H1 (cell line): ENCODE results near the gene RXRA. TPM values are rescaled to one million over a fixed set of nuclear protein-coding genes. Genes with fewer than 3 reads are reported as not detected.

Experiments used
- EP300 ChIP-seq, 2 experiments: IDR thresholded peaks; 1 replicate in 1 of 2; 2 replicates in 1 of 2; pipeline ENCODE4 v1.6.1; 2011 to 2012; ENCODE audit warnings: low read depth in 2 of 2, low read length in 2 of 2, mild to moderate bottlenecking in 2 of 2, borderline replicate concordance in 1 of 2, inconsistent platforms in 1 of 2, moderate library complexity in 1 of 2
- NANOG ChIP-seq: IDR thresholded peaks from 2 replicates; pipeline ENCODE4 v1.6.1; 2011; ENCODE audit warnings: low read length, low read depth, mild to moderate bottlenecking, inconsistent platforms; ENCODE audit not compliant: insufficient read depth, poor library complexity, severe bottlenecking
- SIN3A ChIP-seq, 2 experiments: IDR thresholded peaks in 1 of 2; conservative IDR thresholded peaks in 1 of 2; 2 replicates each; pipeline ENCODE4 v1.6.1; 2011 to 2012; ENCODE audit warnings: low read length in 2 of 2, improper control_type of control experiment in 1 of 2, low read depth in 1 of 2, mild to moderate bottlenecking in 1 of 2
- SIRT6 ChIP-seq: IDR thresholded peaks from one replicate; pipeline ENCODE4 v1.7.1; 2012; ENCODE audit warnings: low read length, inconsistent platforms
- ZNF274 ChIP-seq: IDR thresholded peaks from 2 replicates; pipeline ENCODE4 v1.7.0; 2012; ENCODE audit warnings: low read length, borderline replicate concordance; ENCODE audit errors: extremely low read depth
- polyA plus RNA-seq, 7 experiments: library from polyadenylated mRNA; depleted of rRNA in 3 of 7; stranded (reverse) in 5 of 7; unstranded in 2 of 7; fragments of >200 nt in 5 of 7; fragments of 200-250 nt in 2 of 7; gene quantifications; 1 replicate in 5 of 7; 2 replicates in 1 of 7; 4 replicates in 1 of 7; pipeline versions ENCODE4 v1.2.1 to v1.2.3, GENCODE V29; 2011 to 2013; ENCODE audit warnings: missing spikeins in 2 of 7, mixed read lengths in 2 of 7
- total RNA-seq: library from RNA; stranded (reverse); fragmentation: NEBNext Ultra II Directional; extraction: Animal tissue kit (Norgen Biotek cat#: 25700); gene quantifications from 2 replicates; pipeline ENCODE4 v1.2.1, GENCODE V29; 2021
- TF ChIP-seq, protein P1 (sequence below): fragments of 300-600 bp; sonication (generic); IDR thresholded peaks from 2 replicates; pipeline ENCODE4 v1.7.1; 2012; ENCODE audit warnings: low read length, moderate library complexity, mild to moderate bottlenecking, inconsistent platforms; ENCODE audit not compliant: insufficient replicate concordance
- TF ChIP-seq, protein P2 (sequence below): IDR thresholded peaks from 2 replicates; pipeline ENCODE4 v1.6.1; 2011; ENCODE audit warnings: low read length, improper control_type of control experiment

Gene RXRA
- total and polyA plus RNA-seq, 2 of the 8 experiments (the other 6 are each of a cell fraction or from before 2014, with no cell fraction given), result 9.8 to 29.4 TPM

- TF ChIP-seq, protein P1, sequence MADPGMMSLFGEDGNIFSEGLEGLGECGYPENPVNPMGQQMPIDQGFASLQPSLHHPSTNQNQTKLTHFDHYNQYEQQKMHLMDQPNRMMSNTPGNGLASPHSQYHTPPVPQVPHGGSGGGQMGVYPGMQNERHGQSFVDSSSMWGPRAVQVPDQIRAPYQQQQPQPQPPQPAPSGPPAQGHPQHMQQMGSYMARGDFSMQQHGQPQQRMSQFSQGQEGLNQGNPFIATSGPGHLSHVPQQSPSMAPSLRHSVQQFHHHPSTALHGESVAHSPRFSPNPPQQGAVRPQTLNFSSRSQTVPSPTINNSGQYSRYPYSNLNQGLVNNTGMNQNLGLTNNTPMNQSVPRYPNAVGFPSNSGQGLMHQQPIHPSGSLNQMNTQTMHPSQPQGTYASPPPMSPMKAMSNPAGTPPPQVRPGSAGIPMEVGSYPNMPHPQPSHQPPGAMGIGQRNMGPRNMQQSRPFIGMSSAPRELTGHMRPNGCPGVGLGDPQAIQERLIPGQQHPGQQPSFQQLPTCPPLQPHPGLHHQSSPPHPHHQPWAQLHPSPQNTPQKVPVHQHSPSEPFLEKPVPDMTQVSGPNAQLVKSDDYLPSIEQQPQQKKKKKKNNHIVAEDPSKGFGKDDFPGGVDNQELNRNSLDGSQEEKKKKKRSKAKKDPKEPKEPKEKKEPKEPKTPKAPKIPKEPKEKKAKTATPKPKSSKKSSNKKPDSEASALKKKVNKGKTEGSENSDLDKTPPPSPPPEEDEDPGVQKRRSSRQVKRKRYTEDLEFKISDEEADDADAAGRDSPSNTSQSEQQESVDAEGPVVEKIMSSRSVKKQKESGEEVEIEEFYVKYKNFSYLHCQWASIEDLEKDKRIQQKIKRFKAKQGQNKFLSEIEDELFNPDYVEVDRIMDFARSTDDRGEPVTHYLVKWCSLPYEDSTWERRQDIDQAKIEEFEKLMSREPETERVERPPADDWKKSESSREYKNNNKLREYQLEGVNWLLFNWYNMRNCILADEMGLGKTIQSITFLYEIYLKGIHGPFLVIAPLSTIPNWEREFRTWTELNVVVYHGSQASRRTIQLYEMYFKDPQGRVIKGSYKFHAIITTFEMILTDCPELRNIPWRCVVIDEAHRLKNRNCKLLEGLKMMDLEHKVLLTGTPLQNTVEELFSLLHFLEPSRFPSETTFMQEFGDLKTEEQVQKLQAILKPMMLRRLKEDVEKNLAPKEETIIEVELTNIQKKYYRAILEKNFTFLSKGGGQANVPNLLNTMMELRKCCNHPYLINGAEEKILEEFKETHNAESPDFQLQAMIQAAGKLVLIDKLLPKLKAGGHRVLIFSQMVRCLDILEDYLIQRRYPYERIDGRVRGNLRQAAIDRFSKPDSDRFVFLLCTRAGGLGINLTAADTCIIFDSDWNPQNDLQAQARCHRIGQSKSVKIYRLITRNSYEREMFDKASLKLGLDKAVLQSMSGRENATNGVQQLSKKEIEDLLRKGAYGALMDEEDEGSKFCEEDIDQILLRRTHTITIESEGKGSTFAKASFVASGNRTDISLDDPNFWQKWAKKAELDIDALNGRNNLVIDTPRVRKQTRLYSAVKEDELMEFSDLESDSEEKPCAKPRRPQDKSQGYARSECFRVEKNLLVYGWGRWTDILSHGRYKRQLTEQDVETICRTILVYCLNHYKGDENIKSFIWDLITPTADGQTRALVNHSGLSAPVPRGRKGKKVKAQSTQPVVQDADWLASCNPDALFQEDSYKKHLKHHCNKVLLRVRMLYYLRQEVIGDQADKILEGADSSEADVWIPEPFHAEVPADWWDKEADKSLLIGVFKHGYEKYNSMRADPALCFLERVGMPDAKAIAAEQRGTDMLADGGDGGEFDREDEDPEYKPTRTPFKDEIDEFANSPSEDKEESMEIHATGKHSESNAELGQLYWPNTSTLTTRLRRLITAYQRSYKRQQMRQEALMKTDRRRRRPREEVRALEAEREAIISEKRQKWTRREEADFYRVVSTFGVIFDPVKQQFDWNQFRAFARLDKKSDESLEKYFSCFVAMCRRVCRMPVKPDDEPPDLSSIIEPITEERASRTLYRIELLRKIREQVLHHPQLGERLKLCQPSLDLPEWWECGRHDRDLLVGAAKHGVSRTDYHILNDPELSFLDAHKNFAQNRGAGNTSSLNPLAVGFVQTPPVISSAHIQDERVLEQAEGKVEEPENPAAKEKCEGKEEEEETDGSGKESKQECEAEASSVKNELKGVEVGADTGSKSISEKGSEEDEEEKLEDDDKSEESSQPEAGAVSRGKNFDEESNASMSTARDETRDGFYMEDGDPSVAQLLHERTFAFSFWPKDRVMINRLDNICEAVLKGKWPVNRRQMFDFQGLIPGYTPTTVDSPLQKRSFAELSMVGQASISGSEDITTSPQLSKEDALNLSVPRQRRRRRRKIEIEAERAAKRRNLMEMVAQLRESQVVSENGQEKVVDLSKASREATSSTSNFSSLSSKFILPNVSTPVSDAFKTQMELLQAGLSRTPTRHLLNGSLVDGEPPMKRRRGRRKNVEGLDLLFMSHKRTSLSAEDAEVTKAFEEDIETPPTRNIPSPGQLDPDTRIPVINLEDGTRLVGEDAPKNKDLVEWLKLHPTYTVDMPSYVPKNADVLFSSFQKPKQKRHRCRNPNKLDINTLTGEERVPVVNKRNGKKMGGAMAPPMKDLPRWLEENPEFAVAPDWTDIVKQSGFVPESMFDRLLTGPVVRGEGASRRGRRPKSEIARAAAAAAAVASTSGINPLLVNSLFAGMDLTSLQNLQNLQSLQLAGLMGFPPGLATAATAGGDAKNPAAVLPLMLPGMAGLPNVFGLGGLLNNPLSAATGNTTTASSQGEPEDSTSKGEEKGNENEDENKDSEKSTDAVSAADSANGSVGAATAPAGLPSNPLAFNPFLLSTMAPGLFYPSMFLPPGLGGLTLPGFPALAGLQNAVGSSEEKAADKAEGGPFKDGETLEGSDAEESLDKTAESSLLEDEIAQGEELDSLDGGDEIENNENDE, result no peak
- TF ChIP-seq SIRT6 (no peak), ZNF274 (no peak), SIN3A (conservative IDR thresholded peaks at IDR 0.05 in 1 of 2, IDR thresholded peaks at IDR 0.05 in 1 of 2; ENCODE audit: low read depth in 1 of 2, low read length in 2 of 2) (no peak), EP300 (IDR thresholded peaks at IDR 0.05; ENCODE audit: borderline replicate concordance in 1 of 2, low read depth in 2 of 2, low read length in 2 of 2) (no peak), NANOG (no peak)
- TF ChIP-seq, protein P2, sequence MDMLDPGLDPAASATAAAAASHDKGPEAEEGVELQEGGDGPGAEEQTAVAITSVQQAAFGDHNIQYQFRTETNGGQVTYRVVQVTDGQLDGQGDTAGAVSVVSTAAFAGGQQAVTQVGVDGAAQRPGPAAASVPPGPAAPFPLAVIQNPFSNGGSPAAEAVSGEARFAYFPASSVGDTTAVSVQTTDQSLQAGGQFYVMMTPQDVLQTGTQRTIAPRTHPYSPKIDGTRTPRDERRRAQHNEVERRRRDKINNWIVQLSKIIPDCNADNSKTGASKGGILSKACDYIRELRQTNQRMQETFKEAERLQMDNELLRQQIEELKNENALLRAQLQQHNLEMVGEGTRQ, result no peak
Measured at GRCh38 chr9:134429481-134429880, 103.2 kb downstream of the RXRA start (continued).
